ELR (cell line): ENCODE measurements around the gene SGK1.
A peak's percentile ranks its signal among the peaks of the same experiment; 100 is the strongest.

Experiments
- DNase-seq: peaks from one replicate; pipeline ENCODE4 v3.0.0-alpha.2; 2015; ENCODE audit warnings: low read depth

SGK1 gene

DNA sequence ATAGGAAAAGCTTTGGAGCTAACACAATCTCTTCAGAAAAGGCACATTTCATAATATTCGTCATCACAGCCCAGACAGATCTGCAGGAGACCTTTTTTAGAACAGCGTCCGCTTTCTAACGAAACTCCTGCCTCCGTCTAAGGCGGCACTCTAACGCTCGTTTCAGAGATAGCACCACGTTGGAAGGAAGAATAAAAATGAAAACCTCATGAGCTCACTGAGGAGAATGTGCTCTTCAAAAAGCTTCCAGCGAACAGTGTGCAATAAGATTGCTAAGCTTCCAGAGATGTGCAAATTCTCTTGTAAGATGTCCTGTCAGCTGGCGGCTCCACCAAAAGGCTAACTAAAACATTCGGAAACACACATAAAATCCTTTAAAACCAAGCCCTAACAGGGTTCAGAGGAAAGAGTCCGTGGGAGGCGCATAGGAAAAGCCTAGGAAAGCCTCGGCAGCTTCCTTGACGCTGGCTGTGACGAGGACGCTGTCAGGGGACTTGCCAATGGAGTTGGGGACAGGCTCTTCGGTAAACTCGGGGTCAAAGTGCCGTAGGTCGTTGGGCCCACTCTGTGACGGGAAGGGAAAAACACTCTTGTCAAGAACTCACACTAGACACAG is 147.9 kb downstream of the SGK1 start:
- DNase-seq: no peak

- peak; percentile 38 for DNase-seq
These were observed 149.2 kb downstream of the SGK1 start for GRCh38 chr6:134168590-134169208.

DNA sequence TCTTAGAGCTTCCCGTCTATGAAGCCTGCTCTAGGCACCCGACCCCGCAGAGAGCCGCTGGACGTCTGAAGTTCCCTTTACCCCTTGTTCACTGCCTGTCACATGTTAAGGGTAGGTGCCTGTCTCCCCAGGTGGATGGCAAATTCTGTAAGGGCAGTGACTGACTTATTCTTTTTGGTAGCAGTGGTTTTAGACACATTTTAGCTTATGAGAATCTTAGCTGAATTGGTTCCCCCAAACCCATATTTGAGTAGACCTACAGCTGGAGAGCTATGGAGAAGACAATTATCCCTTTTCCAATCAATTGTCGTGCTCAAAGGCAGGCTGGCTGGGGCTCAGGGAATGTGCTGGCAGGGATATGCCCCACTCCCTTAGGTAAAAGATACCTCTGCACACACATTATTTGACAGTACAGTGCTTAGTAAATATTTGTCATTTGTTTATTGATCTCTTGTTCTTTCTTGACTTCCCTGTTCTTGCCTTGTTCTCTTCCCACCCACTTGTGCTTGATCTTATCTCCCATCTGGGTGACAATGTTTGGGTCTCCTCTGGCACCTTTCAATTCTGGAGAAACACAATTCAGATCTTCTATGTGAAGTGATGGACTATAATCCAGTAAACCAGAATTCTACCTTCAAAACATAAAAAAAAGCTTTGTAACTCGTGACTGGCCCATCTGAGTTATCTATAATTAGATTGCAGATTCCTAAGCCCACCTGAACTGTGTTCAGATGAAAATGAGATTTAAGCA is 151.2 kb downstream of the SGK1 start:
- DNase-seq: peak; percentile 3

- DNase-seq: peak; percentile 1
These were observed 152.2 kb downstream of the SGK1 start for GRCh38 chr6:134165561-134166201.

- no peak for DNase-seq
These were observed 153.6 kb downstream of the SGK1 start for GRCh38 chr6:134164300-134164699.

DNA sequence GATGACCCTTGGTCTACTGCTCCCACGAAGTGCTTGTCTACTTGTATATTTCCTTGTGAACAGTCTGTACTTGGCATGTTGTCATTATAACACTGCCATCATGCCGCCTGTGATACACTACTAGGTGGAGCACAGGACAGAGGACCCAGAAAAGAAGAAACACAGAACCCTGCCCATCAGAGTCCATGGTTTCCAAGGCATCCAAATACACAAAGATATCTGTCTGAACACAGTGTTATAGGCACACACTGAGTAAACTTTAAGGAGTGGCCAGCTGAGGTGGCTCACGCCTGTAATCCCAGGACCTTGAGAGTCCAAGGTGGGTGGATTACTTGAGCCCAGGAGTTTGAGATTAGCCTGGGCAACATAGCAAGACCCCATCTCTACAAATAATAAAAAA is 155.0 kb downstream of the SGK1 start:
- DNase-seq: no peak

DNA sequence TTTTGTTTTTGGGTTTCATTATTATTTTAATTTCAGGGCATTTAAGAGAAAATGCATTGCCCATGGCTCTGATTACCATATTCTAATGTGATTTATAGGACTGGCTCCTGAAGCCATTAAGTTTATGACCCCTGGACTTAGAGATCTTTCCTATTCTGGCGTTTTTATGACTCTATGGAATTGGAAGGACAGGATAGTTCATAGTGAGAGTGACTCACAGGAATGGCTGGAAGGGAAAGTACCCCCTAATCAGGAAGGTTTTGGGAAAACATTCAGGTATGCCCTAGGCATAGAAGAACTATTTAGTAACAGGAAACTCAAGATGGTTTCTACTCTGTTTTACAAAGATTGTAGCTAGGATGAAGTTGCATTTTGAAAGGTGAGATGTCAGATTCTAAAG is 156.9 kb downstream of the SGK1 start:
- peak; percentile 51 for DNase-seq

- no peak for DNase-seq
These were observed 165.0 kb downstream of the SGK1 start for GRCh38 chr6:134152767-134153485.

GRCh38 chr6:134148566-134148965 is 169.3 kb downstream of the SGK1 start:
- DNase-seq: no peak

DNA sequence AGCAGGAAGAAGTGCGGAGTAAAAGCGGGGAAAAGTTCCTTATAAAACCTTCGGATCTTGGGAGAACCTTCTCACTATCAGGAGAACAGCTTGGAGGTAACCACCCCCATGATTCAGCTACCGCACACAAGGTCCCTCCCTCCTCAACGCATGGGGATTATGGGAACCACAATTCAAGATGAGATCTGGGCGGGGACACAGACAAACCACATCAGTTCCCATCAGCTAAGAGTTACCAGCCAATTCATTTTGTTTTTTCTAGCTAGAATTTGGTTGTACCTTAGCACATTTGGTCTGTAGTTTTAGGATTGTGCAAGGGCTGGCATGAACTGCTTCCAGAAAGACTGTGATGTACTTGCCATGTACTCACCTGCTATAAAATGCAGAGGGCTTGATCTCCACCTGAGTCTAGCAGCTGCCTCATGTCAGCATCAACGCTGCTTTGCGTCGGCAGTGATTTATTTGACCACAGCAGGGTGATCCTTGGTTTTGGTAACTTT is 170.8 kb downstream of the SGK1 start:
- DNase-seq: no peak

- DNase-seq: no peak
These were observed 171.5 kb downstream of the SGK1 start for GRCh38 chr6:134146268-134147033.

GRCh38 chr6:134145786-134146185 is 172.1 kb downstream of the SGK1 start:
- peak; percentile 36 for DNase-seq

DNA sequence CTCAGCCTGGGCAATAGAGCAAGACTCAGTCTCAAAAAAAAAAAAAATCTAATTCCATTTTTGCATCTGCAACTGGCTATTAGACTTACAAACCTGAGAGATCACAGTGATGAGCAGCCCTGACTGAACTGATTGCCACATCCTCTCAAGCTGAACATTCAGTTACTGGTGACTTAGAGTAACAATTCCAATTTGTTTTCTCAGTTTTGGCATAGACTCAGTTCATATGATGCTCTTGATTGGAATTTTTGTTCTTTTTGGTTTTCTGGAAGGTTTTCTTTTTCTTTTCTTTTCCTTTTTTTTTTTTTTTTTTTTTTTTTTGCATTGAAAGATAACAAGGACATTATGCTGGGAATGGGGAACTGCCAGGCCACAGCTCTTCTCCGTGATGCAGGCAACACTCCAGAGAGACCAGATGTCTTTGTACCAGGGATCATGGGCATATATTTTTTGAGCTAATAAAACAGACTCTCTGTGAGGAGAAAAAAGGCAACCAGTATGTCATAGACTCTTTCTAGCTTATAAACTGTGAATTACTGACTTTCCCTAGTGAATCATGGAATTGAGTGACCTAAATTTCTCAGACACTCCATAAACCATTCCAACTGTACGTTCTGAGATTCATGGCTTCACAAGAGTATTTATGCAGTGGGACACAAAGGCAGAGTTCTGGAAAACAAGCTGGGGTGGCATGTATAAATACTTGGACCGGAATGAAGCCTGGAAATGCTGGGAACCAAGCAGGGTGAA is 179.5 kb downstream of the SGK1 start:
- no peak for DNase-seq

DNA sequence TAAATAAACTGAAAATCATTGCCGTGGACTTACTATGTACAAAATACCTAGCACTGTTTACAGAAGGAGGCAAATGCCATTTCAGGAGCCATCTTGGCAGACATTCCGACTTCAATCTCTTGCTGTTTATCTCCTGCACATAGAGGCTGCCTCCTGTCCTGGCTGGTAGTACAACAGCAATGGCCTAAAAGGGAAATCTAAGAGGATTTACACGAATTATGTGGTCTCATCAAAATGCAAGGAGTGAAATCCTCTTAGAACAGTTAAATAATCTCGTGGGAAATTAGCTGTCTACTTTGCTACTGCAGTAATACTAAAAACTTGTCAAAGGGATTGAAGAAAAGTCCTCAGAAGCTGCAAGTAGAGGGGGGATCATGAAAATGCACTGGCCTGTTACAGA is 183.3 kb downstream of the SGK1 start:
- no peak for DNase-seq

DNA sequence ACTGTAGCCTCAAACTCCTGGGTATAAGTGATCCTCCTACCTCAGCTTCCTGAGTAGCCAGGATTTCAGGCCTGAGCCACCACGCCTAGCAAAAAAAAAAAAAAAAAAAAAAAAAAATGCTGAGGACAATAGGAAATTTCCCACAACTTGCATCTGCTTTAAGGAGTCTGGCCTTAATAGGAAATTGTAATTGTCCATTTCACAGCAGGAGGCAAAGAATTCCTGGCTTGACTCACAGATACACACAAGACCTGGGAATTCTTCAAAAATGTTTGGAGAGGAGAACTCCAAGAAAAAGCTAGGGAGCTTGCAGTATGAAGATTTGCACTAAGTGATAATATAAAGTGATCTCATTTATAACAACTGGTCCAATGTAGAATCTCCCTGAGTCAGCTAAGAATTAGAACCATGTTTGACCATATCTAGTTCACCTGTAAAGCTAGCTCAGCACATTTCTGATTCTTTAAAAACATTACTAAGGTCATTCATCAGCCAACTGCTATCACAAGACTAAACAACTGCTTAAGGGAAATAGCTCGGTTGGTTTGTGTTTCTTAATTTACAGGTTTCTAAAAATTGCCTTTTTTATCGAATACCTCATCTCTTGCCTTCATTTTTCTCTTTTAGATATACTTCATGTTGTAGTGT is 185.3 kb downstream of the SGK1 start:
- DNase-seq: no peak

DNA sequence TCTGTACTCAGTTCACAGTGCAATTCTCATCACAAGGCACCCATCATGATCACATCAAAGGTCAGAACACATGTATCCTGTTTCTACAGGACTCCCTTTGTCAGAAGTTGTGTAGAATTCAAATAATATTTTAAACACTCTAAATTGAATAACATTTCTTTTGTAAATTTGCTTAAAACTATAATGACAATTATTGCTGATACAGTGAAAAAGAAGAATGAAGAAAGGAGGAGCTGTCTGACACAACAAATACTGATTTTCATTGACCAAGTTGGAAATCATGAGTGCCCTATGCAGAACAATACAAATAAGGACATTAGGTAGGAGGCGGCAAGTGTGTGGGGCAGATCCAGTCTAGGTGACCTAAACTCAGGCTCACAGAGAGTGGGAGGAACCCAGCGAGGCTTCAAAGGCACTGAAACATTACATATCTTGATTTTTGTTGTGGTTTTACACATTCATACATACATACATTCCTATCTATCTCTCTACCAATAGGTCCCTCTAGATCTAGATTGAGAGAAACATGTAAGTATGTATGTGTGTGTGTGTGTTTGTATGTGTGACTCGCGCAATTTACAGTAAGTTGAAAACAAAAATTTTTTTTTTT is 186.3 kb downstream of the SGK1 start:
- no peak for DNase-seq

DNA sequence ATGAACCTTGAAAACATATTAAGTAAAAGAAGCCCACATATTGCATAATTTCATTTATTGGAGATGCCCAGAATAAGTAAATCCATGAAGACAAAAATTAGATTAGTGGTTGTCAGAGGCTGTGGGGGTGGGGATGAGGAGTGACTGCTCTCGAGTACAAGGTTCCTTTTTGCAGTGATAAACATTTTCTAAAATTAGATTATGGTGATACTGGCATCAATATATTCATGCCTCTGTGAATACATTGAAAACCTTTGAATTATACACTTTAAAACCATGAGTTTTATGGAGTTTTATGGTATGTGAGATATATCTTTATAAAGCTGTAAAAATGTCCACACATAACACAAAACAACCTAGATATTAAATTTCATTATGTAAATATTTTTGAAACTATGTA is 189.8 kb downstream of the SGK1 start:
- DNase-seq: no peak

GRCh38 chr6:134123666-134124208 is 194.2 kb downstream of the SGK1 start:
- peak; percentile 85 for DNase-seq

DNA sequence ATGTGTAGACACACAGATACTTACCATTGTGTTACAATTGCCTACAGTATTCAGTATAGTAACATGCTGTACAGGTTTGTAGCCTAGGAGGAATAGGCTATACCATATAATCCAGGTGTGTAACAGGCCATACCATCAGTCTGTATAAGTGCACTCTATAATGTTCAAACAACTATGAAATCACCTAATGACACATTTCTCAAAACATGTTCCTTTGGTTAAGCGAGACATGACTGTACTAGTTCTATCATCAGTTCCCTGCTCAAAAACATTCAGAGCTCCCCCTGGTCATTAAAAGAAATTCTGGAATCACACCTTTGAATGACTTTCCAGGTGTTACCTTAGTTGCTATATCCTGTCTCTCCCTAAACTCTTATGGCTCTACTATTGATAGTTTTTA is 195.1 kb downstream of the SGK1 start:
- DNase-seq: no peak
